HepG2 (cell line): ENCODE data around the gene LRRC45. TPM values are rescaled to one million over a fixed set of nuclear protein-coding genes. Genes with fewer than 3 reads are reported as not detected.

Source experiments
- CC2D1A ChIP-seq: sonication (generic); formaldehyde crosslinking; IDR thresholded peaks from 2 replicates; pipeline ENCODE4 v1.8.1; 2023; ENCODE audit warnings: mild to moderate bottlenecking, missing genetic modification reagents
- HES4 ChIP-seq: sonication (generic); formaldehyde crosslinking; IDR thresholded peaks from 2 replicates; pipeline ENCODE4 v1.9.0; 2021; ENCODE audit warnings: mild to moderate bottlenecking, missing genetic modification reagents, borderline replicate concordance
- HNF4A ChIP-seq: sonication (generic); formaldehyde crosslinking; IDR thresholded peaks from 2 replicates; pipeline ENCODE4 v1.4.0; 2020; ENCODE audit warnings: missing genetic modification reagents
- HNRNPH1 ChIP-seq: fragments of 200-400 bp; formaldehyde crosslinking; optimal IDR thresholded peaks from 2 replicates; pipeline ENCODE3; 2017; ENCODE audit warnings: mild to moderate bottlenecking, low read depth, low read length
- KAT7 ChIP-seq: IDR thresholded peaks from 2 replicates; pipeline ENCODE4 v1.6.1; 2018; ENCODE audit warnings: borderline replicate concordance, missing compliant biosample characterization
- MIXL1 ChIP-seq: IDR thresholded peaks from 2 replicates; pipeline ENCODE4 v1.6.1; 2016
- ONECUT2 ChIP-seq: sonication (generic); formaldehyde crosslinking; IDR thresholded peaks from 2 replicates; pipeline ENCODE4 v1.4.0; 2020; ENCODE audit warnings: missing genetic modification reagents
- PHF20 ChIP-seq: sonication (generic); formaldehyde crosslinking; IDR thresholded peaks from 2 replicates; pipeline ENCODE4 v1.5.0; 2020; ENCODE audit warnings: mild to moderate bottlenecking, missing genetic modification reagents
- PLSCR1 ChIP-seq: sonication (generic); formaldehyde crosslinking; IDR thresholded peaks from 2 replicates; pipeline ENCODE4 v1.5.0; 2020; ENCODE audit warnings: missing genetic modification reagents, mild to moderate bottlenecking, borderline replicate concordance
- SMYD3 ChIP-seq: sonication (generic); formaldehyde crosslinking; IDR thresholded peaks from 2 replicates; pipeline ENCODE4 v1.8.1; 2023; ENCODE audit warnings: mild to moderate bottlenecking, missing genetic modification reagents
- SNRNP70 ChIP-seq: fragments of 200-400 bp; formaldehyde crosslinking; IDR thresholded peaks from 2 replicates; pipeline ENCODE4 v1.6.1; 2017; ENCODE audit warnings: mild to moderate bottlenecking, low read depth, low read length, moderate library complexity
- ZFX ChIP-seq: sonication (generic); formaldehyde crosslinking; IDR thresholded peaks from 2 replicates; pipeline ENCODE4 v1.4.0; 2020; ENCODE audit warnings: mild to moderate bottlenecking, low read depth, missing genetic modification reagents, moderate library complexity
- ZNF282 ChIP-seq: fragments of 450-650 bp; IDR thresholded peaks from 2 replicates; pipeline ENCODE4 v1.6.1; 2018; ENCODE audit not compliant: partially characterized antibody
- ZNF350 ChIP-seq: sonication (generic); formaldehyde crosslinking; IDR thresholded peaks from 2 replicates; pipeline ENCODE4 v1.4.0; 2020; ENCODE audit warnings: mild to moderate bottlenecking, low read depth, missing genetic modification reagents, borderline replicate concordance
- ZNF431 ChIP-seq: sonication (generic); formaldehyde crosslinking; IDR thresholded peaks from 2 replicates; pipeline ENCODE4 v1.9.0; 2022; ENCODE audit warnings: missing genetic modification reagents, low read depth, mild to moderate bottlenecking, borderline replicate concordance
- ZNF563 ChIP-seq: sonication (generic); formaldehyde crosslinking; IDR thresholded peaks from 2 replicates; pipeline ENCODE4 v1.8.0; 2022; ENCODE audit warnings: mild to moderate bottlenecking, moderate library complexity, missing genetic modification reagents
- polyA plus RNA-seq, 8 experiments: library from polyadenylated mRNA; depleted of rRNA in 3 of 8; stranded (reverse) in 7 of 8; unstranded in 1 of 8; fragments of >200 nt; fragmentation: Illumina TruSeq in 4 of 8; extraction: Trizol in 4 of 8; gene quantifications; 2 replicates each; pipeline versions ENCODE4 v1.2.1 to v1.2.3, GENCODE V29; 2011 to 2016; ENCODE audit warnings: low read depth in 4 of 8, missing spikeins in 1 of 8, mixed read lengths in 1 of 8; ENCODE audit not compliant: insufficient read depth in 1 of 8
- total RNA-seq, 5 experiments: library from RNA; depleted of rRNA; stranded (reverse); fragments of >200 nt; fragmentation: Illumina TruSeq; extraction: Trizol; gene quantifications; 2 replicates each; pipeline ENCODE4 v1.2.3, GENCODE V29; 2016; ENCODE audit warnings: low read depth in 1 of 5
- TF ChIP-seq, protein P1 (sequence below): sonication (generic); formaldehyde crosslinking; IDR thresholded peaks from one replicate; pipeline ENCODE4 v1.5.1; 2020; ENCODE audit warnings: mild to moderate bottlenecking, missing genetic modification reagents; ENCODE audit errors: not compliant biosample characterization
- TF ChIP-seq, protein P2 (sequence below): IDR thresholded peaks from 2 replicates; pipeline ENCODE4 v1.6.1; 2016; ENCODE audit warnings: low read depth, control low read depth

LRRC45 gene
- total and polyA plus RNA-seq, 2 of the 13 experiments (the other 11 are each of a cell fraction or from before 2014, with no cell fraction given) = 11.6 to 48.1 TPM

- TF ChIP-seq, protein P1, sequence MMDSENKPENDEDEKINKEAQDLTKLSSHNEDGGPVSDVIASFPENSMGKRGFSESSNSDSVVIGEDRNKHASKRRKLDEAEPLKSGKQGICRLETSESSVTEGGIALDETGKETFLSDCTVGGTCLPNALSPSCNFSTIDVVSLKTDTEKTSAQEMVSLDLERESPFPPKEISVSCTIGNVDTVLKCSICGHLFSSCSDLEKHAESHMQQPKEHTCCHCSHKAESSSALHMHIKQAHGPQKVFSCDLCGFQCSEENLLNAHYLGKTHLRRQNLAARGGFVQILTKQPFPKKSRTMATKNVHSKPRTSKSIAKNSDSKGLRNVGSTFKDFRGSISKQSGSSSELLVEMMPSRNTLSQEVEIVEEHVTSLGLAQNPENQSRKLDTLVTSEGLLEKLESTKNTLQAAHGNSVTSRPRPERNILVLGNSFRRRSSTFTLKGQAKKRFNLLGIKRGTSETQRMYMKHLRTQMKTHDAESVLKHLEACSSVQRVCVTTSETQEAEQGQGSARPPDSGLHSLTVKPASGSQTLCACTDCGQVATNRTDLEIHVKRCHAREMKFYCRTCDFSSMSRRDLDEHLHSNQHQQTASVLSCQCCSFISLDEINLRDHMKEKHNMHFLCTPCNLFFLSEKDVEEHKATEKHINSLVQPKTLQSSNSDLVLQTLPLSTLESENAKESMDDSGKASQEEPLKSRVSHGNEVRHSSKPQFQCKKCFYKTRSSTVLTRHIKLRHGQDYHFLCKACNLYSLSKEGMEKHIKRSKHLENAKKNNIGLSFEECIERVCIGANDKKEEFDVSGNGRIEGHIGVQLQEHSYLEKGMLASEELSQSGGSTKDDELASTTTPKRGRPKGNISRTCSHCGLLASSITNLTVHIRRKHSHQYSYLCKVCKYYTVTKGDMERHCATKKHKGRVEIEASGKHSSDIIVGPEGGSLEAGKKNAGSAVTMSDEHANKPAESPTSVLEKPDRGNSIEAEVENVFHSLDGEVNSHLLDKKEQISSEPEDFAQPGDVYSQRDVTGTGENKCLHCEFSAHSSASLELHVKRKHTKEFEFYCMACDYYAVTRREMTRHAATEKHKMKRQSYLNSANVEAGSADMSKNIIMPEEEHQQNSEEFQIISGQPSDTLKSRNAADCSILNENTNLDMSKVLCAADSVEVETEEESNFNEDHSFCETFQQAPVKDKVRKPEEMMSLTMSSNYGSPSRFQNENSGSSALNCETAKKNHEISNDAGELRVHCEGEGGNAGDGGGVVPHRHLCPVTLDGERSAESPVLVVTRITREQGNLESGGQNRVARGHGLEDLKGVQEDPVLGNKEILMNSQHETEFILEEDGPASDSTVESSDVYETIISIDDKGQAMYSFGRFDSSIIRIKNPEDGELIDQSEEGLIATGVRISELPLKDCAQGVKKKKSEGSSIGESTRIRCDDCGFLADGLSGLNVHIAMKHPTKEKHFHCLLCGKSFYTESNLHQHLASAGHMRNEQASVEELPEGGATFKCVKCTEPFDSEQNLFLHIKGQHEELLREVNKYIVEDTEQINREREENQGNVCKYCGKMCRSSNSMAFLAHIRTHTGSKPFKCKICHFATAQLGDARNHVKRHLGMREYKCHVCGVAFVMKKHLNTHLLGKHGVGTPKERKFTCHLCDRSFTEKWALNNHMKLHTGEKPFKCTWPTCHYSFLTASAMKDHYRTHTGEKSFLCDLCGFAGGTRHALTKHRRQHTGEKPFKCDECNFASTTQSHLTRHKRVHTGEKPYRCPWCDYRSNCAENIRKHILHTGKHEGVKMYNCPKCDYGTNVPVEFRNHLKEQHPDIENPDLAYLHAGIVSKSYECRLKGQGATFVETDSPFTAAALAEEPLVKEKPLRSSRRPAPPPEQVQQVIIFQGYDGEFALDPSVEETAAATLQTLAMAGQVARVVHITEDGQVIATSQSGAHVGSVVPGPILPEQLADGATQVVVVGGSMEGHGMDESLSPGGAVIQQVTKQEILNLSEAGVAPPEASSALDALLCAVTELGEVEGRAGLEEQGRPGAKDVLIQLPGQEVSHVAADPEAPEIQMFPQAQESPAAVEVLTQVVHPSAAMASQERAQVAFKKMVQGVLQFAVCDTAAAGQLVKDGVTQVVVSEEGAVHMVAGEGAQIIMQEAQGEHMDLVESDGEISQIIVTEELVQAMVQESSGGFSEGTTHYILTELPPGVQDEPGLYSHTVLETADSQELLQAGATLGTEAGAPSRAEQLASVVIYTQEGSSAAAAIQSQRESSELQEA (CRISPR knock-in tag) = peak; percentile 6
- TF ChIP-seq KAT7 (CRISPR knock-in tag) = no peak
- TF ChIP-seq PLSCR1 (CRISPR knock-in tag) = no peak
- TF ChIP-seq SNRNP70 = no peak
- no peak for TF ChIP-seq SMYD3 (CRISPR knock-in tag)
- TF ChIP-seq PHF20 (CRISPR knock-in tag) = no peak
- TF ChIP-seq HNF4A = no peak
- no peak for TF ChIP-seq ZNF431 (CRISPR knock-in tag)
- no peak for TF ChIP-seq HNRNPH1
- TF ChIP-seq, protein P2, sequence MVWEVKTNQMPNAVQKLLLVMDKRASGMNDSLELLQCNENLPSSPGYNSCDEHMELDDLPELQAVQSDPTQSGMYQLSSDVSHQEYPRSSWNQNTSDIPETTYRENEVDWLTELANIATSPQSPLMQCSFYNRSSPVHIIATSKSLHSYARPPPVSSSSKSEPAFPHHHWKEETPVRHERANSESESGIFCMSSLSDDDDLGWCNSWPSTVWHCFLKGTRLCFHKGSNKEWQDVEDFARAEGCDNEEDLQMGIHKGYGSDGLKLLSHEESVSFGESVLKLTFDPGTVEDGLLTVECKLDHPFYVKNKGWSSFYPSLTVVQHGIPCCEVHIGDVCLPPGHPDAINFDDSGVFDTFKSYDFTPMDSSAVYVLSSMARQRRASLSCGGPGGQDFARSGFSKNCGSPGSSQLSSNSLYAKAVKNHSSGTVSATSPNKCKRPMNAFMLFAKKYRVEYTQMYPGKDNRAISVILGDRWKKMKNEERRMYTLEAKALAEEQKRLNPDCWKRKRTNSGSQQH (CRISPR knock-in tag) = no peak
- TF ChIP-seq ZNF563 (CRISPR knock-in tag) = no peak
- no peak for TF ChIP-seq MIXL1
- TF ChIP-seq ONECUT2 = no peak
- no peak for TF ChIP-seq ZNF282
- no peak for TF ChIP-seq CC2D1A (CRISPR knock-in tag)
- no peak for TF ChIP-seq ZNF350 (CRISPR knock-in tag)
- peak; percentile 5; the same call in 1 of the 2 replicates for TF ChIP-seq ZFX (CRISPR knock-in tag)
- no peak for TF ChIP-seq HES4 (CRISPR knock-in tag)
These were observed 18.3 kb upstream of the LRRC45 start (continued) for GRCh38 chr17:82004517-82005455.
